Heart left ventricle (tissue), 13 donors: ENCODE measurements around the gene CENPA.
"Not testable (repeated sequence)": the region's sequence is repeated elsewhere in the genome, so short reads cannot be mapped to it uniquely, and the experiment has no call there.

Experiments used
- POLR2A ChIP-seq, 2 donors: fragments of 450-650 bp; IDR thresholded peaks; one replicate each; pipeline ENCODE4 v1.6.1; 2017; ENCODE audit warnings: antibody characterized with exemption in 2 of 2, mild to moderate bottlenecking in 2 of 2, moderate library complexity in 2 of 2
- TF ChIP-seq, protein P1 (sequence below), 12 donors: fragments of 200-600 bp; sonication (generic) in 4 of 12; IDR thresholded peaks; one replicate each; pipeline versions ENCODE4 v1.5.0 to v1.8.0; 2018 to 2022; ENCODE audit warnings: antibody characterized with exemption in 12 of 12, mild to moderate bottlenecking in 5 of 12
- donor health status: ischemic (EF 13 %, LVEDD 7.1; RV severe dilation, severe dysfunction).
- donor health status: DM: no; HTN: yes; CAD: no.
- donor health status: DM: no; HTN: no; CAD: no.
- donor health status: ischemic (EF 25% LVEDD 6.9; RV normal size, moderate dysfunction).
- donor health status: ischemic (EF 25% LVEDD 5.7; RV mildly dilated, moderate dysfunction).
- donor health status: ischemic (EF 35%, LVEDD 5.7; RV mildly dilated, moderate dysfunction).
- donor health status: nonischemic (EF 11% LVEDD 7.7; RV severe dilation, severe dysfunction).
- donor health status: DM: yes; HTN: yes; CAD: no.
- donor health status: PGD.
- donor health status: ischemic (EF 29% LVEDD 5.4; RV normal size, mild dysfunction).
- donor health status: nonischemic (EF 23%, LVEDD 6.1; RV moderate dilation, normal function).

DNA sequence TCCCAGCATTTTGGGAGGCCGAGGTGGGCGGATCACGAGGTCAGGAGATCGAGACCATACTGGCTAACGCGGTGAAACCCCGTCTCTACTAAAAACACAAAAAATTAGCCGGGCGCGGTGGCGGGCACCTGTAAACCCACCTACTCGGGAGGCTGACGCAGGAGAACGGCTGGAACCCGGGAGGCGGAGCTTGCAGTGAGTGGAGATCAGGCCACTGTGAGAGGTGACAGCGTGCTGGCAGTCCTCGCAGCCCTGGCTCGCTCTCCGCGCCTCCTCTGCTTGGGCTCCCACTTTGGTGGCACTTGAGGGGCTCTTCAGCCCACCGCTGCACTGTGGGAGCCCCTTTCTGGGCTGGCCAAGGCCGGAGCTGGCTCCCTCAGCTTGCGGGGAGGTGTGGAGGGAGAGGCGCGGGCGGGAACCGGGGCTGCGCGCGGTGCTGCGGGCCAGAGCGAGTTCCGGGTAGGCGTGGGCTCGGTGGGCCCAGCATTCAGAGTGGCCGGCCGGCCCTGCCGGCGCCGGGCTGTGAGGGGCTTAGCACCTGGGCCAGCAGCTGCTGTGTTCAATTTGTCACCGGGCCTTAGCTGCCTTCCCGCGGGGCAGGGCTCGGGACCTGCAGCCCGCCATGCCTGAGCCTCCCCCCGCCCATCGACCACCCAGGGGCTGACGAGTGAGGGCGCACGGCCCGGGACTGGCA lies 28.4 kb downstream of the CENPA start:
- TF ChIP-seq POLR2A (IDR thresholded peaks at IDR 0.05), result not testable (repeated sequence)
- TF ChIP-seq, protein P1, sequence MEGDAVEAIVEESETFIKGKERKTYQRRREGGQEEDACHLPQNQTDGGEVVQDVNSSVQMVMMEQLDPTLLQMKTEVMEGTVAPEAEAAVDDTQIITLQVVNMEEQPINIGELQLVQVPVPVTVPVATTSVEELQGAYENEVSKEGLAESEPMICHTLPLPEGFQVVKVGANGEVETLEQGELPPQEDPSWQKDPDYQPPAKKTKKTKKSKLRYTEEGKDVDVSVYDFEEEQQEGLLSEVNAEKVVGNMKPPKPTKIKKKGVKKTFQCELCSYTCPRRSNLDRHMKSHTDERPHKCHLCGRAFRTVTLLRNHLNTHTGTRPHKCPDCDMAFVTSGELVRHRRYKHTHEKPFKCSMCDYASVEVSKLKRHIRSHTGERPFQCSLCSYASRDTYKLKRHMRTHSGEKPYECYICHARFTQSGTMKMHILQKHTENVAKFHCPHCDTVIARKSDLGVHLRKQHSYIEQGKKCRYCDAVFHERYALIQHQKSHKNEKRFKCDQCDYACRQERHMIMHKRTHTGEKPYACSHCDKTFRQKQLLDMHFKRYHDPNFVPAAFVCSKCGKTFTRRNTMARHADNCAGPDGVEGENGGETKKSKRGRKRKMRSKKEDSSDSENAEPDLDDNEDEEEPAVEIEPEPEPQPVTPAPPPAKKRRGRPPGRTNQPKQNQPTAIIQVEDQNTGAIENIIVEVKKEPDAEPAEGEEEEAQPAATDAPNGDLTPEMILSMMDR (IDR thresholded peaks at IDR 0.05), result not testable (repeated sequence)
